Stimulated activated effector memory CD8-positive, alpha-beta T cell treated with anti-CD3 and anti-CD28 coated beads, Interleukin-12 subunit alpha, Interleukin-12 subunit beta, amount 100 ng/mL, for 72 hours (primary cell): ENCODE data around the gene PITX1.
A peak's percentile ranks its signal among the peaks of the same experiment; 100 is the strongest.

Source experiments
- ATAC-seq: fragments of 150-1000 bp; cut with Tn5 transposase; 2 replicates; pipeline ENCODE4 v1.10.0; 2021
- DNase-seq, 2 donors: peaks; one replicate each; pipeline ENCODE4 v3.0.0; 2021 to 2022; ENCODE audit warnings: low spot score in 2 of 2
- H3K27ac Mint-ChIP-seq: one replicate; pipeline ENCODE4 v1.8.0; 2022; ENCODE audit warnings: mild to moderate bottlenecking, mixed read lengths
- H3K36me3 Mint-ChIP-seq: one replicate; pipeline ENCODE4 v1.8.0; 2022; ENCODE audit warnings: mild to moderate bottlenecking, mixed read lengths
- H3K4me1 Mint-ChIP-seq: one replicate; pipeline ENCODE4 v1.8.0; 2022; ENCODE audit warnings: mixed read lengths
- H3K4me3 Mint-ChIP-seq: one replicate; pipeline ENCODE4 v1.8.0; 2022; ENCODE audit warnings: mild to moderate bottlenecking, mixed read lengths
- H3K9me3 Mint-ChIP-seq: one replicate; pipeline ENCODE4 v1.8.0; 2022; ENCODE audit warnings: mixed read lengths

Gene PITX1

GRCh38 chr5:135030123-135030955, 3.7 kb downstream of the PITX1 start:
- DNase-seq (no peak), ATAC-seq (no peak)
- H3K27ac Mint-ChIP-seq = no peak overlapping the region
- H3K9me3 Mint-ChIP-seq = peaks cover 4% of the 10 kb centered on the region
- H3K36me3 Mint-ChIP-seq = peaks cover 6% of the 10 kb centered on the region
- H3K4me3 Mint-ChIP-seq = peak overlapping the region; percentile 50
- peaks cover 35% of the 10 kb centered on the region for H3K4me1 Mint-ChIP-seq

GRCh38 chr5:135029477-135030122, 4.4 kb downstream of the PITX1 start:
- DNase-seq (no peak), ATAC-seq (no peak)
- peaks cover 6% of the 10 kb centered on the region for H3K36me3 Mint-ChIP-seq
- no peak overlapping the region for H3K4me3 Mint-ChIP-seq
- H3K9me3 Mint-ChIP-seq = peaks cover 4% of the 10 kb centered on the region
- peaks cover 27% of the 10 kb centered on the region for H3K4me1 Mint-ChIP-seq
- H3K27ac Mint-ChIP-seq = no peak overlapping the region

- peaks cover 4% of the 10 kb centered on the region for H3K9me3 Mint-ChIP-seq
- H3K36me3 Mint-ChIP-seq = peaks cover 6% of the 10 kb centered on the region
- peaks cover 25% of the 10 kb centered on the region for H3K4me1 Mint-ChIP-seq
- ATAC-seq = no peak
- no peak overlapping the region for H3K27ac Mint-ChIP-seq
- no peak overlapping the region for H3K4me3 Mint-ChIP-seq
- DNase-seq = no peak
Observed at GRCh38 chr5:135028791-135029476, 5.1 kb downstream of the PITX1 start.

- H3K4me3 Mint-ChIP-seq = no peak overlapping the region
- H3K27ac Mint-ChIP-seq = no peak overlapping the region
- H3K4me1 Mint-ChIP-seq = peaks cover 19% of the 10 kb centered on the region
- DNase-seq (no peak), ATAC-seq (no peak)
- peaks cover 4% of the 10 kb centered on the region for H3K9me3 Mint-ChIP-seq
- H3K36me3 Mint-ChIP-seq = peaks cover 6% of the 10 kb centered on the region
Observed at GRCh38 chr5:135027697-135028615, 6.1 kb downstream of the PITX1 start.

- Mint-ChIP-seq H3K9me3 (peaks cover 4% of the 10 kb centered on the region), H3K4me3 (no peak overlapping the region), H3K4me1 (peaks cover 18% of the 10 kb centered on the region), H3K36me3 (peaks cover 6% of the 10 kb centered on the region), H3K27ac (no peak overlapping the region)
- no peak for ATAC-seq
- no peak for DNase-seq
Observed at GRCh38 chr5:135027266-135027696, 6.7 kb downstream of the PITX1 start.

GRCh38 chr5:135026645-135027265, 7.3 kb downstream of the PITX1 start:
- no peak overlapping the region for H3K4me3 Mint-ChIP-seq
- DNase-seq (no peak), ATAC-seq (no peak)
- peaks cover 18% of the 10 kb centered on the region for H3K4me1 Mint-ChIP-seq
- H3K9me3 Mint-ChIP-seq = peaks cover 4% of the 10 kb centered on the region
- H3K27ac Mint-ChIP-seq = no peak overlapping the region
- peaks cover 6% of the 10 kb centered on the region for H3K36me3 Mint-ChIP-seq

GRCh38 chr5:135025730-135026644, 8.0 kb downstream of the PITX1 start:
- no peak for DNase-seq
- ATAC-seq = no peak

GRCh38 chr5:135024956-135025729, 8.9 kb downstream of the PITX1 start:
- Mint-ChIP-seq H3K4me3 (no peak overlapping the region), H3K27ac (no peak overlapping the region), H3K36me3 (peaks cover 6% of the 10 kb centered on the region), H3K4me1 (peaks cover 8% of the 10 kb centered on the region), H3K9me3 (peaks cover 4% of the 10 kb centered on the region)
- ATAC-seq (no peak), DNase-seq (no peak)

More at GRCh38 chr5:135025730-135026644, 8.0 kb downstream of the PITX1 start:
- H3K27ac Mint-ChIP-seq = no peak overlapping the region
- H3K4me3 Mint-ChIP-seq = no peak overlapping the region
- peaks cover 4% of the 10 kb centered on the region for H3K9me3 Mint-ChIP-seq
- peaks cover 6% of the 10 kb centered on the region for H3K36me3 Mint-ChIP-seq
- H3K4me1 Mint-ChIP-seq = peaks cover 16% of the 10 kb centered on the region

GRCh38 chr5:135020111-135020895, 13.7 kb downstream of the PITX1 start:
- ATAC-seq (no peak), DNase-seq (no peak)
- H3K9me3 Mint-ChIP-seq = no peaks in the 10 kb centered on the region
- H3K4me1 Mint-ChIP-seq = no peaks in the 10 kb centered on the region
- H3K36me3 Mint-ChIP-seq = no peaks in the 10 kb centered on the region
- H3K4me3 Mint-ChIP-seq = no peak overlapping the region
- no peak overlapping the region for H3K27ac Mint-ChIP-seq

GRCh38 chr5:135019314-135019713, 14.7 kb downstream of the PITX1 start:
- no peak for DNase-seq
- Mint-ChIP-seq H3K4me3 (no peak overlapping the region), H3K27ac (no peak overlapping the region), H3K36me3 (no peaks in the 10 kb centered on the region), H3K9me3 (no peaks in the 10 kb centered on the region), H3K4me1 (no peaks in the 10 kb centered on the region)
- no peak for ATAC-seq

GRCh38 chr5:135018457-135018856, 15.6 kb downstream of the PITX1 start:
- H3K4me1 Mint-ChIP-seq = no peaks in the 10 kb centered on the region
- no peaks in the 10 kb centered on the region for H3K36me3 Mint-ChIP-seq
- no peak for ATAC-seq
- DNase-seq = no peak
- no peak overlapping the region for H3K4me3 Mint-ChIP-seq
- H3K27ac Mint-ChIP-seq = no peak overlapping the region
- H3K9me3 Mint-ChIP-seq = no peaks in the 10 kb centered on the region

- DNase-seq (no peak), ATAC-seq (no peak)
- Mint-ChIP-seq H3K36me3 (no peaks in the 10 kb centered on the region), H3K9me3 (no peaks in the 10 kb centered on the region), H3K27ac (no peak overlapping the region), H3K4me1 (no peaks in the 10 kb centered on the region), H3K4me3 (no peak overlapping the region)
Observed at GRCh38 chr5:135016861-135017290, 17.2 kb downstream of the PITX1 start.
